ENCODE results near the gene PPRC1. TPM values are rescaled to one million over a fixed set of nuclear protein-coding genes. Genes with fewer than 3 reads are reported as not detected.

Gene PPRC1
- total RNA-seq, 2 donors from 2014 or later: 10.9 to 20.6 TPM

DNA sequence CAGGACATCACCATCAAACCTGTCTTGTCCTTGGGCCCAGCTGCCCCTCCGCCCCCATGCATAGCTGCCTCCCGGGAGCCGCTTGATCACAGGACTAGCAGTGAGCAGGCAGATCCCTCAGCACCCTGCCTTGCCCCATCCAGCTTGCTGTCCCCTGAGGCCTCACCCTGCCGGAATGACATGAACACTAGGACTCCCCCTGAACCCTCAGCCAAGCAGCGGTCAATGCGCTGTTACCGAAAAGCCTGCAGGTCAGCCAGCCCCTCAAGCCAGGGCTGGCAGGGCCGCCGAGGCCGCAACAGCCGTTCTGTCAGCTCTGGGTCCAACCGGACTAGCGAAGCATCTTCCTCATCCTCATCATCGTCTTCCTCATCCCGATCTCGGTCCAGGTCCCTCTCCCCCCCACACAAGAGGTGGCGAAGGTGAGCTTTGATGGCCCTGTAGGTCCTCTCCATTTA is 14.2 kb downstream of the PPRC1 start:
- H3K9me3 ChIP-seq: no peaks in the 10 kb centered on the region
- peaks cover 0 to 6% of the 10 kb centered on the region in 2 donors for H3K4me1 ChIP-seq
- H3K27me3 ChIP-seq: no peaks in the 10 kb centered on the region
- no peak overlapping the region for H3K4me3 ChIP-seq
- peaks cover 64% of the 10 kb centered on the region for H3K36me3 ChIP-seq
- no peak for DNase-seq (ENCODE audit: low spot score)
- no peak overlapping the region for H3K27ac ChIP-seq
- TF ChIP-seq, protein P1, sequence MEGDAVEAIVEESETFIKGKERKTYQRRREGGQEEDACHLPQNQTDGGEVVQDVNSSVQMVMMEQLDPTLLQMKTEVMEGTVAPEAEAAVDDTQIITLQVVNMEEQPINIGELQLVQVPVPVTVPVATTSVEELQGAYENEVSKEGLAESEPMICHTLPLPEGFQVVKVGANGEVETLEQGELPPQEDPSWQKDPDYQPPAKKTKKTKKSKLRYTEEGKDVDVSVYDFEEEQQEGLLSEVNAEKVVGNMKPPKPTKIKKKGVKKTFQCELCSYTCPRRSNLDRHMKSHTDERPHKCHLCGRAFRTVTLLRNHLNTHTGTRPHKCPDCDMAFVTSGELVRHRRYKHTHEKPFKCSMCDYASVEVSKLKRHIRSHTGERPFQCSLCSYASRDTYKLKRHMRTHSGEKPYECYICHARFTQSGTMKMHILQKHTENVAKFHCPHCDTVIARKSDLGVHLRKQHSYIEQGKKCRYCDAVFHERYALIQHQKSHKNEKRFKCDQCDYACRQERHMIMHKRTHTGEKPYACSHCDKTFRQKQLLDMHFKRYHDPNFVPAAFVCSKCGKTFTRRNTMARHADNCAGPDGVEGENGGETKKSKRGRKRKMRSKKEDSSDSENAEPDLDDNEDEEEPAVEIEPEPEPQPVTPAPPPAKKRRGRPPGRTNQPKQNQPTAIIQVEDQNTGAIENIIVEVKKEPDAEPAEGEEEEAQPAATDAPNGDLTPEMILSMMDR (IDR thresholded peaks at IDR 0.05): no peak

DNA sequence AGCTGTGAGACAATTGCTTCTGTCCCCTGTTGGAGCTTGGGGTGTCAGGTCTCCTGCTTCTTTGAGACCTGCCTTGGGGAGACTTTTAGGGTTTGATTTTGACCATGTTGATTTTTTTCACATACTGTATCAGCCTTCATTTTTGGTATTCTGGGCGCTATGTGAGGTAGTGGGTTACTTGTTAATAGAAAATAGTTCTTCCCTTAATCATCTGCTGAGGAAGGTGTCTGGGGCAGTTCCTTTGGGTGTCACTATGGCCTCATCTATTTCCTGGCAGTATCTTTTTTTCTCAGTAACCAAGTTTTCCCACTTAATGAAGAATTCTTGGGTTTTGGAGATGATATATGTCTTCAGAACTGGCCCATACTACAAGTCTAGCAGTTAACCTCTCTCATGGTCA is 14.7 kb downstream of the PPRC1 start:
- no peaks in the 10 kb centered on the region for H3K27me3 ChIP-seq
- H3K4me3 ChIP-seq: no peak overlapping the region
- peaks cover 61% of the 10 kb centered on the region for H3K36me3 ChIP-seq
- TF ChIP-seq, protein P1 (IDR thresholded peaks at IDR 0.05): no peak
- no peak for DNase-seq (ENCODE audit: low spot score)
- H3K9me3 ChIP-seq: no peaks in the 10 kb centered on the region
- H3K27ac ChIP-seq: no peak overlapping the region
- H3K4me1 ChIP-seq: peaks cover 0 to 7% of the 10 kb centered on the region in 2 donors

DNA sequence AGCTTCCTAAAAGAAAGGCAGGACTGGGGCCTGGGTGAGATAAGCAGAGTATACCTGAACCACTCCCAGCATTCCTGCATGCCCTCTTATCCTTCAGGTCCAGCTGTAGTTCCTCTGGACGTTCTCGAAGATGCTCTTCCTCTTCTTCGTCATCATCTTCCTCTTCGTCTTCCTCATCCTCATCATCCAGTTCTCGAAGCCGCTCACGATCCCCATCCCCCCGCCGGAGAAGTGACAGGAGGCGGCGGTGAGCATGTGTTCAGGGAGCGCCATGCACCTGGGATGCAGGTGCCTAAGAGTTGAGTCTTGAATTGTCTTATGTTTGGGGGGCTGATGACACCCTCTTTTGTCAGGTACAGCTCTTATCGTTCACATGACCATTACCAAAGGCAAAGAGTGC is 15.4 kb downstream of the PPRC1 start:
- Histone ChIP-seq H3K36me3 (peaks cover 57% of the 10 kb centered on the region), H3K9me3 (no peaks in the 10 kb centered on the region), H3K27ac (no peak overlapping the region), H3K4me1 (peaks cover 0 to 14% of the 10 kb centered on the region in 2 donors), H3K27me3 (no peaks in the 10 kb centered on the region), H3K4me3 (no peak overlapping the region)
- no peak for DNase-seq (ENCODE audit: low spot score)
- TF ChIP-seq, protein P1 (IDR thresholded peaks at IDR 0.05): no peak

DNA sequence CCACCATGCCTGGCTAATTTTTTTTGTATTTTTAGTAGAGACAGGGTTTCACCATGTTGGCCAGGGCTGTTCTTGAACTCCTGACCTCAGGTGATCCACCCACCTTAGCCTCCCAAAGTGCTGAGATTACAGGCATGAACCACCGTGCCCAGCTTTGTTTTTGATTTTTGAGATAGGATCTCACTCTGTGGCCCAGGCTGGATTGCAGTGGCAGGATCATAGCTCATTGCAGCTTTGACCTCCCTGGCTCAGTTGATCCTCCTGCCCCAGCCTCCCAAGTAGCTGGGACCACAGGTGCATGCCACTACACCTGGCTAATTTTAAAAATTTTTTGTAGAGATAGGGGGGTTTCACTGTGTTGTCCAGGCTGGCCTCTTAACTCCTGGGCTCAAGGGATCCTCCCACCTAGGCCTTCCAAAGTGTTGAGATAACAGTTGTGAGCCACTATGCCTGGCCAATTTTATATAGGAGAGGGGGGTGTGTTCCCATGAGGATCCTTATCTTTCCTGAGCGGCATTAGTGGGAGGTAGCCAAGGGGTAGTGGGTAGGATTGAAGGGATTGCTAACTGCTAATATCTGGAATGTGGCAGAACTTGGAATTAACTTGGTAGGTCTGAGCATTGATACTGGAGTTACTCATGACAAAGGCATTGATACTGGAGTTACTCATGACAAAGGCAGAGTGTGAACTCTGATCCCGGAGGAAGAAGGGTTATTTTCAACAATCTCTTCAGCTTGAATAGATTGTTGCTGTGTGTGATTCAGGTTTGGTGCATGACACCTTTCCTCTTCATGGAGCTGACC is 18.3 kb downstream of the PPRC1 start:
- peak overlapping the region; percentile 94 to 96 for H3K4me3 ChIP-seq
- peak overlapping the region; percentile 90 to 95 for H3K27ac ChIP-seq
- no peak for DNase-seq (ENCODE audit: low spot score)
- peaks cover 43% of the 10 kb centered on the region for H3K36me3 ChIP-seq
- no peaks in the 10 kb centered on the region for H3K27me3 ChIP-seq
- peaks cover 0 to 19% of the 10 kb centered on the region in 2 donors for H3K4me1 ChIP-seq
- TF ChIP-seq, protein P1 (IDR thresholded peaks at IDR 0.05): no peak
- no peaks in the 10 kb centered on the region for H3K9me3 ChIP-seq

DNA sequence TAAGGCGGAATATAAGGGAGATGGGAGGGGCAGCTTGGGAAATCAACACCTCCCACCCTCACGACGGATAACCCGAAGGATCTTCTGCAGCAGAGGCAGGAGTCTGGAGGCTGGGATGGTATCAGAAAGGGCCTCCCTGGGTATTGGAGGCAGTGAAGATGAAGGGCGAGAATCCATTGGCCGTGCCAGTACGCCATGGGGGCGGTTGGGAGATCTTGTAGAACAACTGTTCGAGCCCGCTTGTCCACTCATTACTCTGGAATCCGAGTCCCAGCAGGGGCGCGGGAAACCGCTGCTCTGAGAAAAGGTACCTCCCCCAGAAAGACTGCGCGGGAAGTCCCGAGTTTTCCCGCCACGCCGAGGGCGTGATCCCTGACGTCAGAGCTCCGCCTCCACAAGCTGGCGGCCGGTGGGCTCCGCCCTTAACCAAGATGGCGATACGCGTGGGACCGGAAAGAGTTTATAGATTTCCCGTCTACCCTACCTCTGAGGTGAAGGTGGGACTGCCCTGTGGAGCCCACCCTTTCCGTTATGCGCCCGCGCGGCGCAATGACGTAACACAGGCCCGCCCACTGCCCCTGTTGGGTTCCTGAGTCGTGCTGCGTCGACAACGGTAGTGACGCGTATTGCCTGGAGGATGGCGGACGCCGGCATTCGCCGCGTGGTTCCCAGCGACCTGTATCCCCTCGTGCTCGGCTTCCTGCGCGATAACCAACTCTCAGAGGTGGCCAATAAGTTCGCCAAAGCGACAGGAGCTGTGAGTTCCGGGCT is 19.1 kb downstream of the PPRC1 start, which contains the start of gene NOLC1:
Gene NOLC1 (plus strand): TSS at position 616 of the 771 bp plus-strand sequence. CDS start 22 bp downstream, at position 638.
- H3K4me3 ChIP-seq: peak within 1 kb of the TSS; percentile 94 to 96
- H3K27me3 ChIP-seq: no peaks in the 10 kb centered on the region
- TF ChIP-seq, protein P1 (IDR thresholded peaks at IDR 0.05): no peak
- peak within 1 kb of the TSS; percentile 90 to 95 for H3K27ac ChIP-seq
- H3K9me3 ChIP-seq: no peaks in the 10 kb centered on the region
- H3K36me3 ChIP-seq: peaks cover 45% of the 10 kb centered on the region
- DNase-seq (ENCODE audit: low spot score): peak; percentile 99
- H3K4me1 ChIP-seq: peaks cover 0 to 19% of the 10 kb centered on the region in 2 donors

Data from right atrium auricular region (tissue), 2 donors.